SK-N-SH (cell line): Measurements from ENCODE around the gene ACTL10. TPM values are rescaled to one million over a fixed set of nuclear protein-coding genes. Genes with fewer than 3 reads are reported as not detected.

Source experiments
- CTCF ChIA-PET: fragments of 300-600, 350-600 bp; formaldehyde crosslinking; extraction: SDS; loops from one replicate; lab custom pipeline; 2021; lab: Yijun Ruan, JAX
- POLR2A ChIA-PET: fragments of 350-600 bp; sonication (Branson Sonifier 250); formaldehyde crosslinking; extraction: SDS; loops from one replicate; lab custom pipeline; 2020; ENCODE audit warnings: antibody characterized with exemption, inconsistent platforms; lab: Yijun Ruan, JAX
- DNase-seq: peaks from one replicate; pipeline ENCODE4 v3.0.0; 2012
- H2AFZ ChIP-seq: fragments of 200-600 bp; sonication (generic); 2 replicates; pipeline ENCODE4 v1.8.1; 2016; ENCODE audit warnings: antibody characterized with exemption, mild to moderate bottlenecking, low read depth
- H3F3A ChIP-seq: fragments of 200-600 bp; sonication (generic); replicated peaks from 2 replicates; pipeline ENCODE3; 2016; ENCODE audit warnings: antibody characterized with exemption, mild to moderate bottlenecking; ENCODE audit not compliant: insufficient read depth
- H3K27ac ChIP-seq, 2 experiments: fragments of 200-500 bp in 1 of 2; fragments of 200-600 bp in 1 of 2; sonication (Bioruptor generic) in 1 of 2; sonication (generic), shearing (Covaris generic) in 1 of 2; 2 replicates each; pipeline versions ENCODE4 v1.5.1 to v1.6.1; 2014 to 2016; ENCODE audit warnings: low read depth in 2 of 2, inconsistent platforms in 1 of 2, low read length in 1 of 2, mild to moderate bottlenecking in 1 of 2, mixed read lengths in 1 of 2
- H3K27me3 ChIP-seq: fragments of 200-600 bp; sonication (generic), shearing (Covaris generic); 2 replicates; pipeline ENCODE4 v1.6.1; 2016; ENCODE audit warnings: mixed run types; ENCODE audit not compliant: insufficient read depth
- H3K36me3 ChIP-seq, 2 experiments: fragments of 200-500 bp in 1 of 2; fragments of 200-600 bp in 1 of 2; sonication (Bioruptor generic) in 1 of 2; sonication (generic) in 1 of 2; replicated peaks in 1 of 2; 2 replicates each; pipeline versions ENCODE3 to v1.5.1; 2014 to 2016; ENCODE audit warnings: low read length in 1 of 2, mild to moderate bottlenecking in 1 of 2; ENCODE audit not compliant: insufficient read depth in 2 of 2, control insufficient read depth in 1 of 2
- H3K4me1 ChIP-seq, 2 experiments: fragments of 200-500 bp in 1 of 2; fragments of 200-600 bp in 1 of 2; sonication (Bioruptor generic) in 1 of 2; sonication (generic), shearing (Covaris generic) in 1 of 2; 2 replicates each; pipeline versions ENCODE4 v1.5.1 to v1.6.1; 2014 to 2016; ENCODE audit warnings: low read depth in 1 of 2, low read length in 1 of 2, mixed run types in 1 of 2; ENCODE audit not compliant: insufficient read depth in 2 of 2, control insufficient read depth in 1 of 2
- H3K4me2 ChIP-seq: fragments of 200-600 bp; sonication (generic), shearing (Covaris generic); 2 replicates; pipeline ENCODE4 v1.6.1; 2017; ENCODE audit warnings: mixed run types
- H3K4me3 ChIP-seq, 2 experiments: fragments of 200-500 bp in 1 of 2; fragments of 200-600 bp in 1 of 2; sonication (Bioruptor generic) in 1 of 2; sonication (generic), shearing (Covaris generic) in 1 of 2; 2 replicates each; pipeline versions ENCODE4 v1.5.1 to v1.8.1; 2014 to 2016; ENCODE audit warnings: low read depth in 2 of 2, inconsistent platforms in 1 of 2, low read length in 1 of 2, mild to moderate bottlenecking in 1 of 2, mixed read lengths in 1 of 2, moderate library complexity in 1 of 2
- H3K79me2 ChIP-seq: fragments of 200-600 bp; sonication (generic); 2 replicates; pipeline ENCODE4 v1.8.1; 2017; ENCODE audit warnings: mild to moderate bottlenecking; ENCODE audit not compliant: insufficient read depth
- H3K9ac ChIP-seq: fragments of 200-600 bp; sonication (generic); 2 replicates; pipeline ENCODE4 v1.6.1; 2017; ENCODE audit warnings: mixed run types
- H3K9me2 ChIP-seq: fragments of 200-600 bp; sonication (generic); 2 replicates; pipeline ENCODE4 v1.6.1; 2017; ENCODE audit warnings: mixed run types
- H3K9me3 ChIP-seq: fragments of 200-600 bp; sonication (generic); 2 replicates; pipeline ENCODE4 v1.6.1; 2017; ENCODE audit warnings: mixed run types, mild to moderate bottlenecking, moderate library complexity
- H4K20me1 ChIP-seq: fragments of 200-600 bp; sonication (generic); 2 replicates; pipeline ENCODE4 v1.6.1; 2017; ENCODE audit warnings: mild to moderate bottlenecking, mixed run types; ENCODE audit not compliant: insufficient read depth
- ELF1 ChIP-seq: IDR thresholded peaks from 2 replicates; pipeline ENCODE4 v1.4.0; 2012
- FOSL2 ChIP-seq: IDR thresholded peaks from 2 replicates; pipeline ENCODE4 v1.4.0; 2012; ENCODE audit warnings: low read depth, mild to moderate bottlenecking, moderate library complexity, borderline replicate concordance
- GABPA ChIP-seq: IDR thresholded peaks from 2 replicates; pipeline ENCODE4 v1.4.0; 2012; ENCODE audit warnings: low read depth, mild to moderate bottlenecking
- MXI1 ChIP-seq: IDR thresholded peaks from 2 replicates; pipeline ENCODE4 v1.6.1; 2012; ENCODE audit warnings: mild to moderate bottlenecking, low read depth, low read length, improper control_type of control experiment
- NFIC ChIP-seq: IDR thresholded peaks from 2 replicates; pipeline ENCODE4 v1.4.0; 2012; ENCODE audit warnings: borderline replicate concordance
- NRF1 ChIP-seq: IDR thresholded peaks from 2 replicates; pipeline ENCODE4 v1.6.1; 2012; ENCODE audit warnings: low read depth, mild to moderate bottlenecking, low read length
- POLR2AphosphoS5 ChIP-seq: IDR thresholded peaks from 2 replicates; pipeline ENCODE4 v1.6.1; 2012; ENCODE audit warnings: low read depth, low read length
- RAD21 ChIP-seq: IDR thresholded peaks from 2 replicates; pipeline ENCODE4 v1.6.1; 2012; ENCODE audit warnings: mild to moderate bottlenecking, low read length
- WGBS: methylation state at CpG from one replicate; pipeline ENCODE4 v1.1.6; 2017; ENCODE audit warnings: low lambda C conversion rate; 5-methylcytosine and 5-hydroxymethylcytosine counted together
- polyA plus RNA-seq, 3 experiments: library from polyadenylated mRNA; depleted of rRNA; stranded (reverse); fragments of >200 nt; gene quantifications; 2 replicates each; pipeline ENCODE4 v1.2.3, GENCODE V29; 2012
- TF ChIP-seq, protein P1 (sequence below): IDR thresholded peaks from 2 replicates; pipeline ENCODE4 v1.4.0; 2012; ENCODE audit warnings: low read depth

Gene ACTL10
- polyA plus RNA-seq, 1 of the 3 experiments (the other 2 are of a cell fraction): 0.25 TPM

DNA sequence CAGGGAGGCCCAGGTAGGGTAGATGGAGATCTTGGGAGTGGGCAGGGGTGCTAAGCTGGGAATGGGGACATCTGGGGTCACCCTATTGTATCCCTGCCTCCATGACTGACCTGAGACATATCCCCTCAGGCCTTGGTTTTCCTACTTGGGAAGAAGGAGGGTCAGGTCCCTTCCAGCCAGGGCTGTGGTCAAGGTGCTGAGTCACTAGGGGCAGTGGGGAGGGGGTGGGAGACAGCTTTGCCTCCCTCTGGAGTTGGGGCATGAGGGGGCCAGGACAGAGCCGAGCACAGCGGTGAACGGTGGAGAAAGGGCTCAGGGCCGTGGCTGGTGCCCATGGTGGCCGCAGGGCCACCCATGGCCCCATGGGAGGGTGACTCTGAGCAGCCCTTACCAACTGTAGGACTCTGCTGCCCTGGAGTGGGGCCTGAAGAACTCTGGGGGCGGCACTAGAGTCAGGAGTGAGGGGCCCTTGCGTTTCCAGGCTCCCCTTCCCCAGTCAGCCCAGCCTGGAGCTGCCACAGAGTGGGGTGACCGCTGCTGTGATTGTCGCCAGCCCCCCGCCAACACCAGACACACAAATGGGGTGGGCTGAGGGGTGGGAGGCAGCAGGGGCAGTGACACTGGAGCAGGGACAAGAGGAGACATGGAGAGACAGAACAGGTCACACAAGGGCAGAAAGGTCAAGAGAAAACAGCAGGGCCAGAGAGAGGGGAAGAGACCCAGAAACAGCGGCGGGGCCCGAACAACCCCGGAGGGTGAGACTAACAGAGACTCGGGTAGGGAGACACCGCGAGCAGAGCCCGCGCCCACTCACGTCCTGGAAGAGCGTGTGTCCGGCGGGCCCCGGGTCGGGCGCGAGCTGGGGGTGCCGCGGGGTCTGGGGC is 6.9 kb downstream of the ACTL10 start:
- H3K9me2 ChIP-seq: no peaks in the 10 kb centered on the region
- H3K36me3 ChIP-seq: peaks cover 4 to 17% of the 10 kb centered on the region in 2 experiments
- CTCF ChIA-PET: no interaction called here
- no peaks in the 10 kb centered on the region for H3K27me3 ChIP-seq
- H3K4me3 ChIP-seq: peak overlapping the region; percentile 61 to 79
- H3K9ac ChIP-seq: peak overlapping the region; percentile 68
- H3K9me3 ChIP-seq: no peaks in the 10 kb centered on the region
- peak; percentile 60 for DNase-seq
- H3K79me2 ChIP-seq: peaks cover 10% of the 10 kb centered on the region; the same call in 1 of the 2 replicates
- H2AFZ ChIP-seq: 0 out of 2 replicates have a peak overlapping the region, but pooled peaks have one; percentile 41
- POLR2A ChIA-PET: no interaction called here
- H3K4me2 ChIP-seq: peak overlapping the region; percentile 99
- H4K20me1 ChIP-seq: 0 out of 2 replicates have a peak, but pooled peaks cover 4% of the 10 kb centered on the region
- 4% methylated on average over 14 of the region's 29 CpGs for WGBS
- TF ChIP-seq FOSL2: peak; percentile 9; the same call in 1 of the 2 replicates
- TF ChIP-seq NRF1: no peak
- no peak for TF ChIP-seq ELF1
- TF ChIP-seq NFIC: no peak
- no peak for TF ChIP-seq MXI1
- H3K4me1 ChIP-seq: peaks cover 8 to 28% of the 10 kb centered on the region in 2 experiments; a peak in 2 of 4 replicates
- peak overlapping the region in 1 of 2 experiments; percentile 87; a peak in 2 of 4 replicates for H3K27ac ChIP-seq
- H3F3A ChIP-seq: peaks cover 12% of the 10 kb centered on the region

DNA sequence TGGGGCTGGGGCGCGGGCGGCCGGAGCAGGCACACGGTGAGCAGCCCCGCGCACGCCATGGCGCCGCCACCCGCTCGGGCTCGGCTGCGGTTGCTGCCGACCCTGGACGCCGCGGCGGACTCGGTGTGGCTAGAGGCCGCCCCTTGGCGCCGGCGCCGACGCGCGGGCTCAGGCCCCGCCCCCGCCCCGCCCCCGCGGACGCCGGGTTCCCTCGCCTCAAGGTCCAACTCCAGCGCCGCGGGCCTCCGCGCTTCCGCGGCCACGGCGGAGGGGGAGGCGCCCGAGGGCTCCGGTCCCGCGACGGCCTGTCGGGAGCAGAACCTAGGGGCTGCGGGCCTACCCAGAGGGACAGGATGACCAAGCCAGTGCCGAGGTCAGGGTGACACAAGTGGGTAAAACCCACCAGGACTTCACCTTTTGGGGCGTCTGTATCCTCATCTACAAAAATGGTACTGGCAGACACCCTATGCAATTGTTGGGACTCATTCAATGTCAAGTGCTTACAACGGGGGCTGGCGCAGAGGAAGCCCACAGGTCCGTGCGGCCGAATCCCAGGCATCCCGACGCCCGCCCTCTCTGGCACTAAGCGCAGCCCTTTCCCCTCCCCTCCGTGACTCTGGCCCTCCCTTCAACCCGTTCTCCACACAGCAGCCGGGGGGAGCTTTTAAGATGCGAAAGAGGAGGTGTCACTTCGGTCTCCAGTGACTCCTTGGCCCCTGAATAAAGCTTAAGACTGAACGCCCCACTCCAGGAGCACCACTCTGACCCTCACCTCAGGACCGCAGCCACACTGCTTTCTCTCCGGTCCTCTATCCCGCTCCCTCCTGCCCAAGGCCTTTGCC is 7.8 kb downstream of the ACTL10 start, which contains the start of gene NECAB3:
TSS of gene NECAB3 (minus strand) at position 135 of the 842 bp plus-strand sequence. CDS start at position 59, 76 bp downstream.
- Histone ChIP-seq H3F3A (peaks cover 8% of the 10 kb centered on the region), H3K79me2 (peaks cover 10% of the 10 kb centered on the region; the same call in 1 of the 2 replicates)
- DNase-seq: peak; percentile 96
- 0 out of 2 replicates have a peak, but pooled peaks have one; percentile 42 for TF ChIP-seq POLR2AphosphoS5
- TF ChIP-seq RAD21: no peak
- no peak for TF ChIP-seq GABPA
- TF ChIP-seq, protein P1, sequence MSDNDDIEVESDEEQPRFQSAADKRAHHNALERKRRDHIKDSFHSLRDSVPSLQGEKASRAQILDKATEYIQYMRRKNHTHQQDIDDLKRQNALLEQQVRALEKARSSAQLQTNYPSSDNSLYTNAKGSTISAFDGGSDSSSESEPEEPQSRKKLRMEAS: peak; percentile 39; the same call in 1 of the 2 replicates
- TF ChIP-seq MXI1: peak; percentile 65; the same call in 1 of the 2 replicates
- TF ChIP-seq, all 33 proteins: peak for 3
- Histone ChIP-seq H3K4me3 (peak within 1 kb of the TSS; percentile 61 to 79), H3K4me1 (peaks cover 8 to 28% of the 10 kb centered on the region in 2 experiments; a peak in 2 of 4 replicates), H3K27me3 (no peaks in the 10 kb centered on the region), H3K9ac (peak within 1 kb of the TSS; percentile 68), H2AFZ (peak within 1 kb of the TSS; percentile 74), H4K20me1 (0 out of 2 replicates have a peak, but pooled peaks cover 4% of the 10 kb centered on the region), H3K36me3 (peaks cover 0 to 11% of the 10 kb centered on the region in 2 experiments), H3K27ac (peak within 1 kb of the TSS; percentile 37 to 87; a peak in 3 of 4 replicates), H3K9me2 (no peaks in the 10 kb centered on the region), H3K9me3 (no peaks in the 10 kb centered on the region), H3K4me2 (peak within 1 kb of the TSS; percentile 99)
- 26% methylated on average over 24 of the region's 73 CpGs for WGBS
- ChIA-PET CTCF (interaction anchor here (0.6 to 0.9 kb wide), 3 partner anchors 11 to 58 kb away, joined by 3 read pairs; no protein-coding TSS in a partner anchor), POLR2A (interaction anchor here (0.5 to 1.7 kb wide), 2 partner anchors 11 to 883 kb away, joined by 3 to 7 read pairs; no protein-coding TSS in a partner anchor)
